Measurements from ENCODE around the gene RAE1. TPM values are rescaled to one million over a fixed set of nuclear protein-coding genes. Genes with fewer than 3 reads are reported as not detected.

The RAE1 gene
- total and polyA plus RNA-seq, 3 donors from 2014 or later: 111 to 292 (median 157) TPM

GRCh38 chr20:57400821-57401564 lies 49.9 kb downstream of the RAE1 start:
- Histone ChIP-seq H3K4me1 (peaks cover 49% of the 10 kb centered on the region), H3K36me3 (ENCODE audit: low read depth, missing control alignments) (no peaks in the 10 kb centered on the region), H3K27me3 (no peaks in the 10 kb centered on the region), H3K9me3 (no peaks in the 10 kb centered on the region), H3K27ac (peak overlapping the region in 1 of 2 donors; percentile 3), H3K4me3 (no peak overlapping the region)
- TF ChIP-seq CTCF (IDR thresholded peaks at IDR 0.05) (no peak), POLR2A (IDR thresholded peaks at IDR 0.05) (no peak)
- intact Hi-C loops (cut with DNase I; ENCODE audit: low total_unique reads): no loop called here
- DNase-seq: no peak
- WGBS, 2 donors: 70 to 78% methylated on average over 11 to 19 of the region's 21 CpGs

- no peak for TF ChIP-seq POLR2A (IDR thresholded peaks at IDR 0.05)
- no peak for TF ChIP-seq CTCF (IDR thresholded peaks at IDR 0.05)
- Histone ChIP-seq H3K27me3 (no peaks in the 10 kb centered on the region), H3K27ac (peak overlapping the region in 1 of 2 donors; percentile 3), H3K9me3 (no peaks in the 10 kb centered on the region), H3K4me1 (peaks cover 48% of the 10 kb centered on the region), H3K36me3 (ENCODE audit: low read depth, missing control alignments) (no peaks in the 10 kb centered on the region), H3K4me3 (no peak overlapping the region)
- intact Hi-C loops (cut with DNase I; ENCODE audit: low total_unique reads): no loop called here
- DNase-seq: no peak
- 89 to 93% methylated on average over 7 of the region's 7 CpGs for WGBS, 2 donors
These were observed 50.5 kb downstream of the RAE1 start for GRCh38 chr20:57401565-57401918.

- 87 to 95% methylated on average over 18 to 32 of the region's 32 CpGs for WGBS, 2 donors
- no peak overlapping the region for H3K27ac ChIP-seq
- no peak overlapping the region for H3K4me3 ChIP-seq
- DNase-seq: no peak
- no peaks in the 10 kb centered on the region for H3K36me3 ChIP-seq (ENCODE audit: low read depth, missing control alignments)
- intact Hi-C loops (cut with DNase I; ENCODE audit: low total_unique reads): no loop called here
- H3K4me1 ChIP-seq: peaks cover 40% of the 10 kb centered on the region
- TF ChIP-seq CTCF (IDR thresholded peaks at IDR 0.05) (no peak), POLR2A (IDR thresholded peaks at IDR 0.05) (no peak)
- no peaks in the 10 kb centered on the region for H3K9me3 ChIP-seq
- H3K27me3 ChIP-seq: no peaks in the 10 kb centered on the region
These were observed 51.4 kb downstream of the RAE1 start for GRCh38 chr20:57402206-57403125.

- no peaks in the 10 kb centered on the region for H3K27me3 ChIP-seq
- TF ChIP-seq CTCF (IDR thresholded peaks at IDR 0.05) (no peak), POLR2A (IDR thresholded peaks at IDR 0.05) (no peak)
- no peak overlapping the region for H3K4me3 ChIP-seq
- intact Hi-C loops (cut with DNase I; ENCODE audit: low total_unique reads): no loop called here
- 87 to 94% methylated on average over 7 to 10 of the region's 10 CpGs for WGBS, 2 donors
- H3K9me3 ChIP-seq: no peaks in the 10 kb centered on the region
- H3K36me3 ChIP-seq (ENCODE audit: low read depth, missing control alignments): no peaks in the 10 kb centered on the region
- peaks cover 36% of the 10 kb centered on the region for H3K4me1 ChIP-seq
- no peak overlapping the region for H3K27ac ChIP-seq
- no peak for DNase-seq
These were observed 52.2 kb downstream of the RAE1 start for GRCh38 chr20:57403216-57403615.

Measured in testis (tissue), 3 donors.